Pons (tissue), 1 donor: ENCODE data around the gene CD300LD.
A peak's percentile ranks its signal among the peaks of the same experiment; 100 is the strongest.

ENCODE experiments used
- DNase-seq: peaks from one replicate; pipeline ENCODE4 v3.0.0-alpha.2; 2016; ENCODE audit warnings: low spot score

The CD300LD gene

GRCh38 chr17:74543891-74544760, 48.0 kb downstream of the CD300LD start:
- no peak for DNase-seq

GRCh38 chr17:74543406-74543805, 48.7 kb downstream of the CD300LD start:
- no peak for DNase-seq

- DNase-seq, result no peak
Observed at GRCh38 chr17:74542727-74543383, 49.2 kb downstream of the CD300LD start.

GRCh38 chr17:74542166-74542565, 49.9 kb downstream of the CD300LD start:
- DNase-seq, result no peak

GRCh38 chr17:74541176-74542111, 50.6 kb downstream of the CD300LD start:
- no peak for DNase-seq

GRCh38 chr17:74539281-74539820, 52.7 kb downstream of the CD300LD start:
- DNase-seq, result no peak

GRCh38 chr17:74536890-74537289, 55.2 kb downstream of the CD300LD start:
- no peak for DNase-seq

- peak; percentile 78 for DNase-seq
Observed at GRCh38 chr17:74532115-74532514, 60.0 kb downstream of the CD300LD start.

- DNase-seq, result peak; percentile 15
Observed at GRCh38 chr17:74531231-74531761, 60.8 kb downstream of the CD300LD start, which contains the start of gene CD300LB. CD300LB (minus strand) TSS chr17:74531475; CDS start chr17:74531350, 125 bp downstream.

GRCh38 chr17:74530831-74531150, 61.3 kb downstream of the CD300LD start:
- no peak for DNase-seq
